CD4-positive, alpha-beta T cell treated with Interleukin-21 for 1 hour (primary cell): Measurements from ENCODE around the gene MZT2A.
"Not testable (repeated sequence)": the region's sequence is repeated elsewhere in the genome, so short reads cannot be mapped to it uniquely, and the experiment has no call there.

ENCODE experiments used
- DNase-seq: peaks from one replicate; pipeline ENCODE4 v3.0.0-alpha.2; 2020

MZT2A gene

GRCh38 chr2:131490616-131491468 is 1.4 kb downstream of the MZT2A start:
- DNase-seq, result peak; percentile 30

- no peak for DNase-seq
Observed at GRCh38 chr2:131488306-131489205, 3.6 kb downstream of the MZT2A start.

- DNase-seq, result not testable (repeated sequence)
Observed at GRCh38 chr2:131486201-131486902, 5.8 kb downstream of the MZT2A start.

DNA sequence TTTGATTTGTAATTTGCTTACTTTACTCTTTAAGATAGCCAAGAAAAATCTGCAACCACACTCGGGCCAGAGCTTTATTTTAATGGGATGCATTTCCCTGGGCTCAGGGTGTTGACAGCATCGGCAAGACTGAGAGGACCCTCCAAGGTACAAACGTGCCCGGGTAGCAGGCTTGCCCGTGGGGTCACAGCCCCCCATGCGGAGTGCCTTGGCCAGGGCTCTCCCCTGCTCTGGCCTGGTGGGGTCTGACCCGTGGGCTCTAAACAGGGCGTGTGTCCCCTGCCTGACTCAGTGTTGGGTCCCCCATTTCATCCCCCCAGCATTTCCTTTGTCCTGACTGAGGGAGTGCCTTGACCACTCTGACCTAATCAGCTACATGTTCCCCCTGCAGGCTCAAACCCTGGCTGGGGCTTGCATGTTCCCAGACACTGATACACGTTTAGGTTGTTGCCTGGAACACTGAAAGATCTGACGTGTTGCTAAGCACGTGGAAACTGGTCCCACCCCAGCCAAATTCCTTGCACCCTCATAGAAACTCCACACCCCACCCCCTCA is 7.2 kb downstream of the MZT2A start:
- DNase-seq, result not testable (repeated sequence)

DNA sequence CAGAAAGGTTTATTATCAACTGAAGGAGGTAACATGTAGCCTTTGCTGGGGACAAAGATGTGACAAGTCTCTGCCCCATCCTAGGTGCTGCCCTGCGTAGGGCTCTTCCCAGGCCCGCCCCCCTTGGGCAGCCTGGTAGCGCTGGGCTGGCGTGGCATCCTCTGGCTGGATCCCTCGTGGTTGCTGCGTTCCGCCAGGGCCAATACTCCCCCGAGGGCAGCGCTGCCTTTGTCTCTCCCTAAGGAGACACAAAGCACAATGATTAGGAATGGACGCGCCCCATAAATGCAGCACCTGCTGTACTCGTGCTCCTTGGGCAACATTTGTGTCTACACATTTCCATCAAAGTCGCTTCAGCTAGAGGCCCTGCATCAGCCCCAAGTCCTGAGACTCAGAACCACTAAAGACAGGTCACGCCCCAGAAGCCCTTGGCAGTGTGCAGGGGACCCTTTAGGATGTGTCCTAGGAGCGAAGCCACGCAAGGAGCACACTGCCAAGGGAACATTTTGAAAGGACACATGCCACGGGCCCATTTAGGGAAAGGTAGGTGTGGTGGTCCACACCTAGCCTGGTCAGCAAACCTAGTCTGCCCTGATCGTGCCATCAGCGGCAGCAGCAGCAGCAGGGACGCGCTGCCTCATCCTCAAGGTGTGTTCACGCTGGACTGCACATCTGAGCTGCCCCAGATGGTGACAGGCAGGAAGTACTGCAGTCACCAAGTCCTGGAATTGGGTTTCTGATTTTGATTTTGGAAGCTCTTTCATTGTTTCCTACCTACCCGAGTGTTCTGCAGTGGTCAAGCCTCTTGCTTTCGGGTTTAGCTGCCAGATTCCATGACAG is 8.0 kb downstream of the MZT2A start:
- DNase-seq, result not testable (repeated sequence)

- not testable (repeated sequence) for DNase-seq
Observed at GRCh38 chr2:131482506-131483155, 9.6 kb downstream of the MZT2A start.

GRCh38 chr2:131480351-131480750 is 11.8 kb downstream of the MZT2A start:
- DNase-seq, result not testable (repeated sequence)

GRCh38 chr2:131478850-131479461 is 13.2 kb downstream of the MZT2A start:
- DNase-seq, result not testable (repeated sequence)

GRCh38 chr2:131478074-131478849 is 13.9 kb downstream of the MZT2A start:
- DNase-seq, result not testable (repeated sequence)

DNA sequence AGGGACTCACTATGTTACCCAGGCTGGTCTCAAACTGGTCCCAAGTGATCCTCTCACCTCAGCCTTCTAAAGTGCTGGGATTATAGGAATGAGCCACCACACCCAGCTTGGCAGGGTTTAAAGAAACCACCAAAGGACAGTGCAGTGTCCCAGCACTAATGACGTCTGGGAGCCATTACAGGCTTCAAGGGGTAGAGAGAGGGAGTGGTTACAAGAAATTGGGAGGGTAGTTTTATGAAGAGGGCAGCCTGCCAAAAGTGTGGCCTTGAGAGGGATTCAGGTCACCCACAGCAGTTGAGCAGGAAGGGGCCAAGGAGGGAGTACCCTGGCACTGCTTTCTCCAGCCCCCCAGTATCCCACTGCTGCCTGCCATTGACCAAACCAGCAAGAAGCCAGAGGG is 15.0 kb downstream of the MZT2A start:
- not testable (repeated sequence) for DNase-seq

GRCh38 chr2:131476363-131476762 is 15.8 kb downstream of the MZT2A start:
- DNase-seq, result not testable (repeated sequence)

DNA sequence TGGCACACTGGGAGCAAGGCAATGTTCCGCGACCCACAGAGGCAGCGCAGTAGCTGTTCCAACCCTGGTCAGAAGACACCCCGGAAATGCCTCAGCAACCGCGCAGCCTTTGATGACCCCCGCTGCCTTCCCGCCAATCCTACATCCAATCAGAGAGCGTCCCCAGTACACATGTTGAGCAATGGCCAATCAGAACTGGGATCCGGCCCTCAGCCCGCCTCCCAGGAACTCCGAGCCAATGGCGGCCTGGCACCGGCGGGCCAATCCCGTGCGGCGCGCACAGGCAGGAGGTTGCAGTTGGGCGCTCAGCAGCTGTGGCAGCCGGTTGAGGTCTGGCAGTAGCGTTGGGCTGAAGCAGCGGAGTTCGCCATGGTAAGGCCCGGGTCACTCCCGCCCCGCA is 16.4 kb downstream of the MZT2A start, which contains the start of gene TUBA3D:
TSS of gene TUBA3D (plus strand) at position 289 of the 400 bp plus-strand sequence. CDS start at position 370, 81 bp downstream.
- DNase-seq, result no peak

DNA sequence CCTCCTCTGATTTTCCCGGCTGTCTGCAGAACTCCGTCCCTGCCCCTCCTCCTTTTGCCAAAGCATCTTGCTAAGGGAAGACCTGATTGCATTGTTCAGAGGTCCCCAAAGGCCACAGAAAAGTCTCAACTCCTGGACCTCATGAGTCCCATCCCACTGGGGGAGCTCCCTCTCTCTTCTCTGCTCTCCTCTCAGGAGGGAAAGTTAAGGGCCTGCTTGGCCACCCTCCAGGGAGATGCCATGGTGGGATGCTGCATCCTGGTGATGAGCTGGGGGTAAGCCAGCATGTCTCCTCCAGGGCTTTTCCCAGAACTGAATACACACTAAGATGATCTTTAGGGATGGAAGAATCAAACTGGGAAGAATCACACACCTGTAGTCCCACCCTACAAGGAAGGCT is 18.9 kb downstream of the MZT2A start:
- not testable (repeated sequence) for DNase-seq

DNA sequence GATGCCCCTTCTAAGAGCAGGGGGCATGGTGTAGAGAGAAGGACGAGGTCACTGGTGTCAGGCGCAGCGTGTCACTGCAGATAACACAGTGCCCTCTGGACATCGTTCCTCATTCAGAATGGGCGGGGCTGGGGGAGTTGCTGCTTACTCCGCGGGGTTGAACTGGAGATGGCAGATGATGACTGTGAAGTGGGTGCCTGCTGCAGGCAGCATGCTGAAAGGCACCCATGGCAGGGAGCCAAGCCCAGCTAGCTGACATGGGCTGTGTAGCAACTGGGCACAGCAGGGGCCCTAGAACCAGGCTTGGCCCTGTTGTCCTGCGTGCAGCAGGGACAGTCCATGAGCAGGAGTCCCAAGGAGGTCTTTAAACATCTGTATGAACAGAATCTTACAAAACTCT is 20.6 kb downstream of the MZT2A start:
- DNase-seq, result not testable (repeated sequence)

DNA sequence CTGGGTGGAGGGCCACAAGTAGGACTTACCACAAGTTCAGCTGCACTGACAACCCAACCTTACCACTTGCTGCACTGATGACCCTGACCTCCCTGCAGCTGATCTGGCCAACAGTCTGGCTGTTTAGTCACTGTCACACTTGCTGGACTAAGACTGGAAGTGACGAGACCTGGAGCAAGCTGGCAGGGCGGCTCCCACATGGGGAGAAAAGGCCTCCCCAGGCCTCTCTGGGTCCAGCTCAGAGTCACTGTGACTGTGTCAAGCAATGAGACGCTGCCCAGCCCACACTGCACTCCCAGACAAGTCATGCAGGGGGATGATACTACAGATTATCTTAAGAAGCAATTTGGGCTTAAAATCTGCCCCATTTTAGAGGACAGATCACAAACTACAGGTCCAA is 21.3 kb downstream of the MZT2A start:
- DNase-seq, result not testable (repeated sequence)

- DNase-seq, result not testable (repeated sequence)
Observed at GRCh38 chr2:131467722-131468121, 24.5 kb downstream of the MZT2A start.

DNA sequence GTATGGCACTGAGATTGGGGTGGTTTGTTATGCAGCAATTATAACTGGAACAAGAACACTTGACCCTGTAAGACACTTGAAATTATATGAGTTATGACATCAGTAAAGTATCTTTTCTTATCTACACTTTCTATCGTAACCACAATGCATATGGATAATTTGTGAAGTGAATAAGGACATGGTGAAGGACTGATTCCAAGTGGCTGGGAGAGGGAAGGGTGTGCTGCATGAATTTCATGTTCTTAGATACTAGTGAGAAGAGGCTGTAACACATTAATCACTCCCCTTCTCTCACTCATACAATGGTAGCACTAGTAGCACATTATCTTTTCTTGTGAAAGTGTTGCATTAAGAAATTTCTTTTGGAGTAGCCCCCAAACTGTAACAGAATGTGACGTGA is 37.3 kb downstream of the MZT2A start:
- DNase-seq, result not testable (repeated sequence)

- DNase-seq, result not testable (repeated sequence)
Observed at GRCh38 chr2:131451265-131451949, 40.8 kb downstream of the MZT2A start.

- DNase-seq, result not testable (repeated sequence)
Observed at GRCh38 chr2:131447981-131448380, 44.2 kb downstream of the MZT2A start.
